Ovary (tissue), 9 donors: ENCODE results near the gene ARAP3. TPM values are rescaled to one million over a fixed set of nuclear protein-coding genes. Genes with fewer than 3 reads are reported as not detected.

Experiments used
- DNase-seq, 5 donors: peaks; one replicate each; pipeline ENCODE4 v3.0.0-alpha.2; 2019 to 2020
- H3K27ac ChIP-seq, 2 donors: fragments of 200-600 bp; one replicate each; pipeline versions ENCODE4 v1.5.1 to v1.8.0; 2019 to 2022
- H3K27me3 ChIP-seq: fragments of 200-600 bp; one replicate; pipeline ENCODE4 v1.8.0; 2022
- H3K36me3 ChIP-seq: fragments of 200-600 bp; sonication (generic); one replicate; pipeline ENCODE4 v1.5.1; 2019
- H3K4me1 ChIP-seq: one replicate; pipeline ENCODE4 v1.8.1; 2013; ENCODE audit warnings: mild to moderate bottlenecking, moderate library complexity; ENCODE audit not compliant: insufficient read depth
- H3K4me3 ChIP-seq: fragments of 200-600 bp; sonication (generic); one replicate; pipeline ENCODE4 v1.5.1; 2017
- H3K9me3 ChIP-seq, 2 donors: fragments of 200-600 bp in 1 of 2; sonication (generic) in 1 of 2; one replicate each; pipeline versions ENCODE4 v1.5.1 to v1.8.1; 2013 to 2019; ENCODE audit warnings: mild to moderate bottlenecking in 1 of 2, moderate library complexity in 1 of 2
- EP300 ChIP-seq: sonication (generic); formaldehyde crosslinking; IDR thresholded peaks from one replicate; pipeline ENCODE4 v1.6.1; 2017; ENCODE audit warnings: antibody characterized with exemption
- POLR2A ChIP-seq: fragments of 450-650 bp; IDR thresholded peaks from one replicate; pipeline ENCODE4 v1.6.1; 2017; ENCODE audit warnings: antibody characterized with exemption, mild to moderate bottlenecking, moderate library complexity
- WGBS, 3 donors: extraction: QIAGEN DNeasy Blood & Tissue Kit in 1 of 3; methylation state at CpG; one replicate each; pipeline versions ENCODE4 v1.1.5 to v1.1.7; 2013 to 2017; 5-methylcytosine and 5-hydroxymethylcytosine counted together
- intact Hi-C, 4 donors: fragments of 100-400 bp; cut with DNase I; formaldehyde crosslinking; loops; one replicate each; pipeline versions ENCODE4 v1.11.0 to v1.15.1; 2022 to 2023
- polyA plus RNA-seq, 2 donors: library from polyadenylated mRNA; stranded (reverse); fragments of 200-250 nt in 1 of 2; fragments of 350-450 nt in 1 of 2; fragmentation: Illumina TruSeq in 1 of 2; extraction: RNeasy Lipid Tissue Mini Kit (QIAGEN cat#74804) in 1 of 2; gene quantifications; one replicate each; pipeline ENCODE4 v1.2.3, GENCODE V29; 2013 to 2014
- total RNA-seq, 7 donors: library from RNA; depleted of rRNA in 2 of 7; stranded (reverse); fragments of >200 nt in 2 of 7; fragmentation: NEBNext Ultra II Directional in 3 of 7; extraction: Animal tissue kit (Norgen Biotek cat#: 25700) in 3 of 7; gene quantifications; one replicate each; pipeline versions ENCODE4 v1.1.0 to v1.2.4, GENCODE V29; 2016 to 2023
- TF ChIP-seq, protein P1 (sequence below), 3 donors: fragments of 450-650 bp in 2 of 3; fragments of 200-600 bp in 1 of 3; IDR thresholded peaks; one replicate each; pipeline versions ENCODE4 v1.5.1 to v1.8.0; 2016 to 2022; ENCODE audit warnings: antibody characterized with exemption in 3 of 3, mild to moderate bottlenecking in 1 of 3
- donor health status: DM: no; HTN: no; CAD: no; lungs with moderate emphysema.
- donor health status: DM: no; HTN: no; CAD: no.
- donor health status: Bipolar disorder and iron deficiency.
- donor health status: DM: yes; HTN: yes; CAD: no.
- donor health status: DM: no; HTN: no; CAD: no.
- donor health status: DM: yes; HTN: yes; CAD: no.

Gene ARAP3
- total and polyA plus RNA-seq, 9 donors: 3.5 to 11.2 (median 8.0) TPM

DNA sequence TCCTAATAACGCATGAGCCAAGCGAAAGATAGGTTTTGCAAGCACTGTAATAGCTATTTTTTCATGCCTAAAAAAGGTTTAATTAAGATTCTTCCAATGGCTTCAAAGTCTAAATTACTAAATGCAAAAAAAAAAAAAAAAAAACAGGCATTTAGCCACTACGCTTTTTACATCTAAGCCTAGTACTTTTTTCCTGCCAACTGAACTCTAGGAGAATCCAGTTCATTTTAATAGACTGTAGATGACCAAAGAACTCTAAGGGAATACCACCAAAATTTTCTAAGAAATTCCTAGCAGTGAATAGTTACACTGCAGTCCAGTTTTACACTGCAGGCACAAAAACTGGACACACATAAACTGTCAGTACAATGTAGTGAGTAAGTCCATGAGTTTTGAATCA is 73.0 kb downstream of the ARAP3 start:
- H3K4me1 ChIP-seq: no peaks in the 10 kb centered on the region
- no peaks in the 10 kb centered on the region for H3K27me3 ChIP-seq
- H3K36me3 ChIP-seq: no peaks in the 10 kb centered on the region
- H3K9me3 ChIP-seq: no peaks in the 10 kb centered on the region
- intact Hi-C loops: no loop called here
- WGBS, 3 donors: 92 to 97% (median 97%) methylated on average over 3 of the region's 3 CpGs
- H3K4me3 ChIP-seq: no peak overlapping the region
- DNase-seq: no peak
- TF ChIP-seq POLR2A (no peak), EP300 (no peak)
- TF ChIP-seq, protein P1, sequence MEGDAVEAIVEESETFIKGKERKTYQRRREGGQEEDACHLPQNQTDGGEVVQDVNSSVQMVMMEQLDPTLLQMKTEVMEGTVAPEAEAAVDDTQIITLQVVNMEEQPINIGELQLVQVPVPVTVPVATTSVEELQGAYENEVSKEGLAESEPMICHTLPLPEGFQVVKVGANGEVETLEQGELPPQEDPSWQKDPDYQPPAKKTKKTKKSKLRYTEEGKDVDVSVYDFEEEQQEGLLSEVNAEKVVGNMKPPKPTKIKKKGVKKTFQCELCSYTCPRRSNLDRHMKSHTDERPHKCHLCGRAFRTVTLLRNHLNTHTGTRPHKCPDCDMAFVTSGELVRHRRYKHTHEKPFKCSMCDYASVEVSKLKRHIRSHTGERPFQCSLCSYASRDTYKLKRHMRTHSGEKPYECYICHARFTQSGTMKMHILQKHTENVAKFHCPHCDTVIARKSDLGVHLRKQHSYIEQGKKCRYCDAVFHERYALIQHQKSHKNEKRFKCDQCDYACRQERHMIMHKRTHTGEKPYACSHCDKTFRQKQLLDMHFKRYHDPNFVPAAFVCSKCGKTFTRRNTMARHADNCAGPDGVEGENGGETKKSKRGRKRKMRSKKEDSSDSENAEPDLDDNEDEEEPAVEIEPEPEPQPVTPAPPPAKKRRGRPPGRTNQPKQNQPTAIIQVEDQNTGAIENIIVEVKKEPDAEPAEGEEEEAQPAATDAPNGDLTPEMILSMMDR (IDR thresholded peaks at IDR 0.05): no peak
- H3K27ac ChIP-seq: no peak overlapping the region

DNA sequence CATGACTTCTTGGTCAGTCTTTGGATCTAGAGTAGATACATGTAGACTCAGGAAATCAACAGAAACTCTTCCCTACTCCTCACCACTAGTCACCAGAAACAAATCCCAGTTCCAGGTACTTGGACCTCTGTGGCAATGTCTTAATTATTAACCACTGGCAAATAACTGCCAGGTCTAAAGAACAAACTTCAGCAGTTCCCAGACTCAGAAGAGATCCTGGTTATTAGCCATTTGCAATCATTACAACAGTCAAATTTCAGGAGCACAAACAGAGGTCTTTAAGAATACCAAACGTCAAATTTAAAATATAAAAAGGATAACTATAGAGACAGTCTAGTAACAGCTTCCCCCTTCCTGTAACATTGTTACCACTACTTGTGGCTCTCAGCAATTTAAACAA is 73.5 kb downstream of the ARAP3 start:
- DNase-seq: no peak
- Histone ChIP-seq H3K27me3 (no peaks in the 10 kb centered on the region), H3K27ac (no peak overlapping the region), H3K36me3 (no peaks in the 10 kb centered on the region), H3K4me3 (no peak overlapping the region), H3K9me3 (no peaks in the 10 kb centered on the region), H3K4me1 (no peaks in the 10 kb centered on the region)
- no peak for TF ChIP-seq EP300
- TF ChIP-seq, protein P1 (IDR thresholded peaks at IDR 0.05): no peak
- 71 to 91% (median 84%) methylated on average over 1 of the region's 1 CpG for WGBS, 3 donors
- intact Hi-C loops: no loop called here

DNA sequence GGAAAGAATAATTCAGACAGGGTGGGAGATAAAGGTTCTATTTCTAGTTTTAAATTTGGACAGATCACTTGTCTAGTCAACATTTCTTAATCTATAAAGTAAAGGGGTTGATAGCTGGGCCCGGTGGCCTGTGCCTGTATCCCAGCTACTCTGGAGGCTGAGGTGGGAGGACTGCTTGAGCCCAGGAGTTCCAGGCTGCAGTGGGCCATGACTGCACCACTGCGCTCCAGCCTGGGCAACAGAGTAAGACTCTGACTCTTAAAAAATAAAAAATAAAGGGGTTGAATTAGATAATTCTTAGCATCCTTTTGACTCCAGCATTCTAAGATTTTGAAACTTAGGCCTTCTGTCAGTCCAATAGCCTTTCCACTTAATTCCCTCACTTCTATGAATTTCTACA is 74.0 kb downstream of the ARAP3 start:
- TF ChIP-seq EP300 (no peak), POLR2A (no peak)
- TF ChIP-seq, protein P1 (IDR thresholded peaks at IDR 0.05): no peak
- Histone ChIP-seq H3K4me3 (no peak overlapping the region), H3K27ac (no peak overlapping the region)

DNA sequence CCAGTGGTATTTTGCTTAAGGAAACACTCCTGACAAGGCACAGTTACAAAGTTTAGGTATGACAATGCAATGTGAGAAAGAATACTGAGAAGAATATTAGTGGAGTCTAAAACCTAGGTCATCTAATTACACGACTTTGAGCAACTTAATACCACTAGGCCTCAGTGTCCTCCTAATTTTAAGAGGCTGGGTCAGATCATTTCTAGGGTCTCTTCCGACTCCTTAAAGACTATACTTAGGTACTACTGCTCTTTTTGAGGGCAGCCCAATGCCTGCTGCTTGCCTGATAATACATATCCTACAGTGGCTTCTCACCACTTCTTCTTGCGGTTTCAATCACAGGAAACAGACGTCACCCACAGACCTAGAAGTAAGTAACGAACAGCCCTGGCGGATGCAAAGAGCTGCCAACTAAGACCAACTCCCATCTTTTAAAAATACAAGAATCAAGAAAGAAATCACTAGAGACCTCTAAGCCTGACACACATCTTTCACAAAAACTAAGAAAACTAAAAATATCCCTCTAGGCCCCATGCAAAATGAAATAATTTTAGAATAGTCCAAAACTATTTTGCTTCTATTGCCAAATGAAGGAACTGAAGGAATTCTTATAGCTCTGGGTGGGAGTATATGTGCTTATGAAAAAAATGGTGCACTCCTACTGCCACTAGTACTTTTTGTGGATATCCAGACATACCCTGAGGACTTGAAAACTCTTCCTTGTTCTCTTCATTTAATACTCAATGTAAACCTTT is 76.3 kb downstream of the ARAP3 start:
- Histone ChIP-seq H3K4me1 (no peaks in the 10 kb centered on the region), H3K9me3 (no peaks in the 10 kb centered on the region), H3K36me3 (no peaks in the 10 kb centered on the region), H3K27me3 (no peaks in the 10 kb centered on the region), H3K4me3 (no peak overlapping the region), H3K27ac (no peak overlapping the region)
- intact Hi-C loops: no loop called here
- DNase-seq: no peak
- WGBS, 3 donors: 75 to 80% (median 77%) methylated on average over 6 of the region's 6 CpGs
- TF ChIP-seq, protein P1 (IDR thresholded peaks at IDR 0.05): no peak
- TF ChIP-seq EP300 (no peak), POLR2A (no peak)

More for the DNA sequence above, 74.0 kb downstream of the ARAP3 start:
- Histone ChIP-seq H3K4me1 (no peaks in the 10 kb centered on the region), H3K27me3 (no peaks in the 10 kb centered on the region), H3K9me3 (no peaks in the 10 kb centered on the region), H3K36me3 (no peaks in the 10 kb centered on the region)
- WGBS, 3 donors: 63 to 73% (median 65%) methylated on average over 2 of the region's 2 CpGs
- intact Hi-C loops: no loop called here
- no peak for DNase-seq
